ENCODE results near the gene C2orf76.
A peak's percentile ranks its signal among the peaks of the same experiment; 100 is the strongest.
"Not testable (repeated sequence)": the region's sequence is repeated elsewhere in the genome, so short reads cannot be mapped to it uniquely, and the experiment has no call there.

The C2orf76 gene

DNA sequence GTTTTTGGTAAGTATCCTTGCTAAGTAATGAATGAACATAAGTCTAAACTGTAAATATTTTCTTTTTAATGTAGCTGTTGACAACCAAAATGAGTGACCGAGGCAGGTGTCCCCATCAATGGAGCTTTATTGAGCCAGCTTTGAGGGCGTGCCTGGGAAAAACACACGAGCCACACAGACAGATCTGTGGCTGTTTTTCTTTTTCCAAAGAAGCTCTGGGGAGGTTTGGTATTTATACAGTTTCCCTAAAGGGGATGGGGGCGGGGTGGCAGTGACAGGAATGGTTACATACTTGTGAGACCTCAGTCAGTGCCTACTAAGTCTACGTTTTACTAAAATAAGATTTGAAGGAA, 11.3 kb upstream of the C2orf76 start:
- no peak for DNase-seq (ENCODE audit: extremely low read depth in 1 of 2, low read depth in 1 of 2)

DNA sequence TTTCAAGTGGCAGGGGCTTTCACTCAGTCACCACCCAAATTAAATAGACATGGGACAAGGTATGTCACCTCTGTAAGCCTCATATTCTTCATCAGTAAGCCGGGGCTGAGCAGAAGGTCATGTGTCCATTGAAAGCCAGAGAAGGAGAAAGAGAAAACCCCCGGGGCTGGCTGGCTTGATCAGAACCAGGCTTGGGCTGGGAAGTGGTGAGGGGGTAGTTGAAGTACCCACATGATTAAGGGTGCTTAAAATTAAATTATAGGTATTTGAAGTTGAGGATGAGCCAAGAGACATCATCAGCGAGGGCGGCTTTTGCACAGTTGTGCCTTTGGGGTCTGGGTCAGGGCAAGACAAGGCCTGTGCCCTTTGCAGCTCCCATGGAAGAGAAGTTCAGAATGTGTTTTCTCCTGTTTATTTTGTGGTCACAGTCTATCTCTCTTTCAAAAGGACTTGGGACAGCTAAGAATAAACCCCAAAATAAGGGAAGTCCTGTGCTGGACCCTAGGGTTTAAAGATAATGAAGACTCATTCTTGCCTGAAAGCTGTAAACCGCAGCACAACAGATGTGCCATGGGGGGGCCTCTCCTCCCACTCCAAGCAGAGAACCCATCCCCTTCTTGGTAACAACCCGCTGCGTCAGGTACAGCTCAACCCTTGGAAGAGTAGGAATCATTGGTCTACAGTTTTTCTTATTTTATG, 10.8 kb upstream of the C2orf76 start:
- no peak for DNase-seq (ENCODE audit: extremely low read depth in 1 of 2, low read depth in 1 of 2)

DNA sequence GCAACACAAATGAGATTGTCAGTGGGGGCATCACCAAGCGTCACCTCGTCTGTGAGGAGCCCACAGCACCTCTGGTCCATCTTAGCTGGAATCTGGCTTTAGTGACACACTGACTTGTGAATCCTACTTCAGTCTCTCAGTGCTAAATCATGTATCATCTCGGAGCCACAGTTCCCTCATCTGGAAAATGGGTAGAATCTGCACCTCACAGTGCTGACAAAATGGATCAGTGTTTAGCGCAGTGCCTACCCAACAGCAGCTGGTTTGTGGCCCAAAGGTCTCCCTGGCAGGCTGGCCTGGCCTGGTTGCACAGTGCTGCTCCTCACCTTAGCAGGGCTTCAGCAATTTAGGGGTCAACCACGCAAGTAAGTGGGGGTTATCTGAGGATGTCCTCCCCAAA, 10.2 kb upstream of the C2orf76 start:
- DNase-seq (ENCODE audit: extremely low read depth in 1 of 2, low read depth in 1 of 2) = no peak

DNA sequence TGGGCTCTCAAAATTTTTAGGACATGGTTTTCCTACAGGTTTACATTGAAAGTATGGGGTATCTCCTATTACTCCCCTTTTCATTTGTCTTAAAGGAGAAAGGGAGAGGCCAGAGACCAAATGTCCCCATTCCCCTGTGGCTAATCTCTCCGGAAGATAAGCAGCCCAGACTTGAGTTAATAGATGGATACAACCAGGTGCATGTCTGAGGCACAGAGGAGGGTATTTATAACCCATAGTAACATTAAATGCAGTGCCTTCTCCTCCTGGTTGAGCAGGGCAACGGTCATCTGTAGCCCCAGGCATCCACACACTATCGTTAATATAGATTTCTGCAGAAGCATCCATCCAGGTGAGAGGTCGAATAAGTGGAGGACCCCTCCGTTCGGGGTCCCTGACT, 9.8 kb upstream of the C2orf76 start:
- not testable (repeated sequence) for DNase-seq (ENCODE audit: extremely low read depth in 1 of 2, low read depth in 1 of 2)

DNA sequence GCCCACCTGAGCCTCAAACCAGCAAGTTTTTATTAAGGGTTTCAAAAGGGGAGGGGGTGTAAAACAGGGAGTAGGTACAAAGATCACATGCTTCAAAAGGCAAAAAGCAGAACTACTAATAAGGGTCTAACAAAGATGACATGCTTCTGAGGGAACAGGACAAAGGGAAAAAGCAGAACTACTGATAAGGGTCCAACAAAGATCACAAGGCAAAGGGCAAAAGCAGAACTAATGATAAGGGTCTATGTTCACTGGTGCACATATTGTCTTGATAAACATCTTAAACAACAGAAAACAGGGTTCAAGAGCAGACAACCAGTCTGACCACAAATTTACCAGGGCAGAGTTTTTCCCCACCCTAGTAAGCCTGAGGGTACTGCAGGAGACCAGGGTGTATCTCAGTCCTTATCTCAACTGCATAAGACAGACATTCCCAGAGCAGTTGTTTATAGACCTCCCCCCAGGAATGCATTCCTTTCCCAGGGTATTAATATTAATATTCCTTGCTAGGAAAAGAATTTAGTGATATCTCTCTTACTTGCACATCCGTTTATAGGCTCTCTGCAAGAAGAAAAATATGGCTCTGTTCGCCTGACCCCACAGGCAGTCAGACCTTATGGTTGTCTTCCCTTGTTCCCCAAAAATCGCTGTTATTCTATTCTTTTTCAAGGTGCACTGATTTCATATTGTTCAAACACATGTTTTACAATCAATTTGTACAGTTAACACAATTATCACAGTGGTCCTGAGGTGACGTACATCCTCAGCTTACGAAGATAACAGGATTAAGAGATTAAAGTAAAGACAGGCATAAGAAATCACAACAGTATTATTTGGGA, 7.5 kb upstream of the C2orf76 start:
- DNase-seq (ENCODE audit: extremely low read depth in 1 of 2, low read depth in 1 of 2) = not testable (repeated sequence)

DNA sequence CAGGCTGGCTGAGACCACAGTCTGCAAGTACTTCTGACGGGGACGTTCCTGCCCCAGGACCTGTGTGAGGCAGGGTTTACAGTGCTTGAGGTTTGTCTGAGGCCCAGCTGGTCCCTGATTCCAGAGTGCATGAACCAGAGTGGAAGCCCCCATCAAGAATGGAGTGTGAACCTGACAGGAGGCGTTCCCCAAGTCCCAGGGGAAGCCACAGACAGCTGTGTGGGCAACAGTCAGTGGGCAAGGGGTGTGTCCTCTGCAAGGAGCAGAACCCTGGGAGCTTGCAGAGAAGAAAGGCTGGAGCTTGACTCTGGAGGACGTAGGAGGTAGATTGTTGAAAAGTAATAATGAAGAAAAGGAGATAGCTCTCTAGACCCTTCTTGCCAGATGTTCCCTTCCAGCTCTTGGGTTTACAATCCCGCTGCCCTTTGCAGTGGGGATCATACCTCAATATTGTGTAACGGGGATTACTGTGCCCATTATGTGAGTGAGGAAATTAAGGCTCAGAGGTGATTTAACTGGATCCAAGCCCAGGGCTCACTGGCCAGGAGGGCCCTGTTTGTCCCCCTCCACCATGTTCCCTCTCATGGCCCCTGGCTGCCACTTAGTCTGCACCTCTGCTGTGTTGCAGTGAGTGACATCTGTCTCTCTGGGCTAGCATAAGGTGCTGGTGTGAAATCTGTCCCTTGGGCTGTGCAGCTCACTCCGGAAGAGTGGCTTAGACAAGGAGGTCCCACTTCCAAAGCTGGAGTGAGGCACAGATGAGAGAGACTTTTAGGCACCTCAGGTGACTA, 6.3 kb upstream of the C2orf76 start:
- DNase-seq (ENCODE audit: extremely low read depth in 1 of 2, low read depth in 1 of 2) = no peak

DNA sequence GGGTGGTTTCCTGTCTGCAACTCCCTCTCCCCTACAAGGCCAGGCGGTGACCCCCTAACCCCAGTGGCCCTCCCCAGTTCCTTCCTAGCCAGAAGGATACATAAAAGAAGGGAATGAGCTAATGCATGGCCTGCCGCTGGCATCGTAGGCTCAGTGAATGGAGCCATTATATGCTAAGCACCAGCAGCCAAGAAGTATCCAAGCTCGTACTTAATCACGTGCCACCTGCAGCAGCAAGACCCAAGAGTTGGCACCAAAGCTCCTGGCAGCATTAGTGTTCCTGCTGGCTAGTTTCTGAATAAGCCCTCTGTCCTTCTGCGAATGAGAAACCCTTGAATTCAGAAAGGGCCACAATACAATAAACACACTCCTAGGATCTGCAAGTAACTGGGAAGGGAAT, 4.5 kb upstream of the C2orf76 start:
- no peak for DNase-seq (ENCODE audit: extremely low read depth in 1 of 2, low read depth in 1 of 2)

DNA sequence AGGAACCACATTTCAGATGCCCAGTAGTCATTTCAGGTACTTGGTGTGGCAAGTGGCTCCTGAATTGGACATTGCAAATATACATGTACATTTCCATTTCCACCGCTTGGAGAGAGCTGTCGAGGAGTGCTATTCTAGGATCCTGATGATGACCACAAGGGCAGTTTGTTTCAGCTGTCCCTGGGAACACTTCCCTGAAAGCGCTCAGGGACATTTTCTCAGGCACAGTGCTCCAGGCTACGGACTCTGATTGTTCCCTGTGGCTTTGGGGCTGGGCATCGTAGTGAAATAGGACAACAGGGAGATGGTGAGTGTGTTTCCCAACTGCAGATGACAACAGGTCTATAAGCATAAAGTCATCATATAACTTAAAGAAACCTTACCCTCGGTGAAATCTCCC, 3.2 kb upstream of the C2orf76 start:
- DNase-seq (ENCODE audit: extremely low read depth in 1 of 2, low read depth in 1 of 2) = no peak

DNA sequence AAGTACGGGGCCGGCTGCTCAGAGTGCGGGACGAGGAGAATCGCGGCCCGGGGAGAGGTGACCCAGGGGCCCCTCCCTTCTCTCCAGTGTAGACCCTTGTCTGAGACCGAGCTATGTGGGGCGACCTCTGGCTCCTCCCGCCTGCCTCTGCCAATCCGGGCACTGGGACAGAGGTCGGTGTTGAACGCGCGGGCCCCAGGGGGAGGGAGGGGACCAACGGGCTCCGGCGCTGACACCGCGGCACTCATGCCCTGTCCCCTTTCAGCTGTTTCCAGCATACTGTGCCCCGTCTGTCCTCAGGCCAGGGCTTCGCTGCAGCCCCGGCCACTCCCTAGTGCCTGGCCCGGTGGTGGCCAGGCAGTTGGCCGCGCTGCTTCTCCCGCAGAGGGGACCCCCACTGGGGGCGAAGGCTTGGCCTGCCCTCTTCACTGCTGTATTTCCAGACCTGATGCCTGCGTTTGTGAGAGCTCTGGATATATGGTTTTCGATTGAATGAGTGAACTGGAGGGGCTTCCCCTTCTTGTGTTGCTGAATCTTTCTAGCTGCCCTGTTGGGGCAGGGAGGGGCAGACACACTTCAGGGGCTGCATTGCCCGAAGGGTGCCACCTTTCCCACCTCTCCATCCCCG, 952 bp upstream of the C2orf76 start:
- DNase-seq (ENCODE audit: extremely low read depth in 1 of 2, low read depth in 1 of 2) = peak in 1 of 2 donors; percentile 11

DNA sequence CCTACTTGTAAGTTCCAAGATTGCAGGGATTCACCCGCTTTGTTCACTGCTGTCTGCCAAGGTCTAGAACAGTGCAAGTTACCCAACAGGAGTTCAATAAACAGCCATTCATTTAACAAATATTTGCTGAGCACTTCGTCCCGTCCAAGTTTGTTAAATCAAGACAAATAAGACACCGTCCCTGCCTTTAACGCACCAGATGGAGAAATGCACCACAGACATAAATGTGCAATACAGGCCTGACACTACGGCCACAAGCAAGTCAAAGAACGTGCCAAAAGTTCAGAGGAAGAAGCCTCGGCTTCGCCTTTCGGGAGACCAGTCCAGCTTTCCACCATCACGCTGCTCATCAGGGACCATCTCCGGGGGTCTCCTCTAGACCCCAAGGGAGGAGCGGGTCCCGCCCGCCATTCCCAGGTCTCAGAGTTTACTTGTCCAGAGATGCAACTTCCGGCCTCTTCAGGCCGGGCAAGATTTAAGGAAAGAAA, 429 bp downstream of the C2orf76 start:
- DNase-seq (ENCODE audit: extremely low read depth in 1 of 2, low read depth in 1 of 2) = no peak

DNA sequence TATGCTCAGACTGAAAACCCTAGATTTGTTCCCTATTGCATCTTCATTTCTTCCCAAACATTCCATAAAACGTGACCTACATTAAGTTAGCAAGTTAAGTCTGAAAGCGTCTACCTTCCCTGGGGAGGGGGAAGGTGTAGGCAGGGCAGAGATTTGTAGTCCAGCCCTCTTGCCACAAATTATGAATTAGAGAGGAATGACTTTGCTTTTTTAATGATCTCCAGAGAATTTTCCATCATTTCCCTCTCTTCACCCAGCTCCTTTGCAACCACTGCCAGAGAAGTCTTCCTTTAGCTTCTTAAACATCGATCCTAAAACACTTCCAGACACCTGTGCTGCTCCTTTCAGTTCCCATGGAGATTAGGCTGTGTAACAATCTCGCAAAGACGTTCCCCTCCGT, 1.2 kb downstream of the C2orf76 start:
- DNase-seq (ENCODE audit: extremely low read depth in 1 of 2, low read depth in 1 of 2) = no peak

DNA sequence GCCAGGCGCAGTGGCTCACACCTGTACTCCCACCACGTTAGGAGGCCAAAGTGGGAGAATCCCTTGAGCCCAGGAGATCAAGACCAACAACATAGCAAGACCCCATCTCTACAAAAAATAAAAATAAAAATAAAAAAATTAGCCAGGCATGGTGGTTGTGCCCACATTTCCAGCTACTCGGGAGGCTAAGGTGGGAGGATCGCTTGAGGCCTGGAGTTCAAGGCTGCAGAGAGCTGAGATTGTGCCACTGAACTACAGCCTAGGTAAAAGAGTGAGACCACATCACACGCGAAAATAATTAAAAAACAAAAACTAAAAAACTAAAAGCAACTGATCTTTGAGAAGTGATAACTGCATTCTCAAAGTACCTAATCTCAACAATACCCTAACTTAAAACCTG, 1.8 kb downstream of the C2orf76 start:
- no peak for DNase-seq (ENCODE audit: extremely low read depth in 1 of 2, low read depth in 1 of 2)

DNA sequence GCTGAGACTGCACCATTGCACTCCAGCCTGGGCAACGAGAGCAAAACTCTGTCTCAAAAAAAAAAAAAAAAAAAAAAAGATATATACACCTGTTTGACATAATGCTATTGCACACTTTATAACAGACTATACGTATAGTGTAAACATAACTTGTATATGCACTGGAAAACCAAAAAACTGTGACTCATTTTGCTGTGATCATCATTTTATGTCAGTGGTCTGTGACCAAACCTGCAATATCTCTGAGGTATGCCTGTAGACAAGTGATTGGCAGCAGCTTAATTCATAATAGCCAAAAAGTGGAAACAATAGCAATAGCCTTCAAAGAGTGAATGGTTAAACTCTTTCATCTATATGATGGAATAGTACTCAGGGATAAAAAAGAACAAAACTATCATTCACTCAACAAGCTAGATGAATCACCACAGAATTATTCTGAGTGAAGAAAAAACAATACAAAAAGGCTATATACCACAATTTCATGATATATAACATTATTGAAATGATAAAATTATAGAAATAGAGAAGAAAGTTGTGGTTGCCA, 6.1 kb downstream of the C2orf76 start:
- no peak for DNase-seq (ENCODE audit: extremely low read depth in 1 of 2, low read depth in 1 of 2)

DNA sequence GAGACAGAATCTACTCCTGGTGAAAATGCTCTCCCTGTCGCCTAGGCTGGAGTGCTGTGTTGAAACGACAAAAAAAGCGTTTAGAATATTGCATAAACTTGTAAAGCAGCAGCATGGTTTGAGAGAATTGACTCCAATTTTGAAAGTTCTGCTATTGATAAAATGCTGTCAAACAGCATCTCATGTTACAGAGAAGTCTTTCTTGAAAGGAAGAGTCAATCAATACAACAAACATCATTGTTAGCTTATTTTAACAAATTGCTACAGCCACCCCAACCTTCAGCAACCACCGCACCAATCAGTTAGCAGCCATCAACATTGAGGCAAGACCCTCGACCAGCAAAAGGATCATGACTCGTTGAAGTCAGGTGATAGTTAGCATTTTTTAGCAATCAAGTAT, 6.9 kb downstream of the C2orf76 start:
- no peak for DNase-seq (ENCODE audit: extremely low read depth in 1 of 2, low read depth in 1 of 2)

DNA sequence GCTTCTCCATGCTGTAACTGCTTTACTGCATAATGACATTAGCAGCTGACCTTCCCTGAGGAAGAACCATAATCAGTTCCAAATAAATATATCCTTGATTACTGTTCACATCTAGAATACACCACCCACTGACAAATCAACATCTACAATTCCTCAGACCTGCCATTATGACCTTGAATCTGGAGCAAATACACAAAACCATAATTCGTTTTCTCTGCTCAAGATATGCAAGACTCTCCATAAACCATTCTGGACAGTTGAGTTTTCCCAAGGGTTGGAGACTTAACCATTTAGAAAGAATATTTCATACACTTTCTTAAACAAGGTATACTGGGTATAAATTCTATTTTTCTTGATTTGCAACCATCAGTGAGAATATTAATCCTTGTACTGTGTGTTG, 11.8 kb downstream of the C2orf76 start:
- no peak for DNase-seq (ENCODE audit: extremely low read depth in 1 of 2, low read depth in 1 of 2)

DNA sequence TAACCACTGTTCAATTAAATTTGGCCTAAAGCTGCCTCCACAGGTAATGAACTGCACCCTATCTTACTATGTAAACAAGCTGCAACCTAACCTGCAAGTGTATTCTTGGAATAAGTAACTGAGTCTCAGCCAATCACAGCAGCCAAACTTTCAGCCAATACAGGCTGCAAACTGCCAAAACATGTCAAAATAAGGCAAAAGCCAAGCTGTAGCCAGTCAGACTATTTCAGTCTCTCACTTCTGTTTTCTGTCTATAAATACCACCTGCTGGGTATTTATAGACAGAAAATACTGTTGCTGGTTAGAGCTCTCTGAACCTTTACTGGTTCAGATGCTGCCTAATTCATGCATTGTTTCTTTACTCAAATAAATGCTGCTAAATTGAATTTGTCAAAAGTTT, 14.3 kb downstream of the C2orf76 start:
- DNase-seq (ENCODE audit: extremely low read depth in 1 of 2, low read depth in 1 of 2) = no peak

DNA sequence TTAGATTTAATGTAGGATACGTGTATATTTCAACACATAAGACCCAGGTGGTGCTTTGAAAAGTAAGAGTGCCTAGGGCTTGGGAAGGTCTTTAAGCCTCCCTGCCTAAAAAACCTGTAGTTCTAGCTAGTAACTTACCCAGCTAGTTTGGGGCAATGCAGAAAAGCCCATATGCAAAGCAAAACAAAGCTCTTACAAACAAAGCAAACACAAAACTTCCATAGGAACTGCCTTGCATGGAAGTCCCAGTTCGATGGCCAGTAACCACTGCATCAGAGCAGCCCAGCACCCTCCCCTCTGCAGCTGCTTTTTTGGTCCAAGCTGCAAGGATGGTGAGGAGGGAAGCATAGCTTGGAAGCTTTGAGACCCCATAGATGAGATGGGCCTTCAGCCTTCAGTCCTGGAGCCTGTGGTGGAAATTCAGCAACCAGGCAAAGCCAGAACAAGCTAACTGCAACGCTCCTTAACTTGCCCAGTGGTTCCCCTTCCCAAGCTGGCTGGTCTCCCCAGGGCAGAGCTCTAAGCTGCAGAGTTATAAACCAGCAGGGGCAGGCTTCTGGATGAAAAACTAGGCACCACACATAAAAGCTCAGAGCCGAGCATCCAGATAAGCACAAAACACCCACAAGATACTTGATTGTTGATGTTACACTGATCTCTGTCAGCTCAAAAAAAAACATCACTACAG, 16.2 kb downstream of the C2orf76 start:
- DNase-seq (ENCODE audit: extremely low read depth in 1 of 2, low read depth in 1 of 2) = no peak

DNA sequence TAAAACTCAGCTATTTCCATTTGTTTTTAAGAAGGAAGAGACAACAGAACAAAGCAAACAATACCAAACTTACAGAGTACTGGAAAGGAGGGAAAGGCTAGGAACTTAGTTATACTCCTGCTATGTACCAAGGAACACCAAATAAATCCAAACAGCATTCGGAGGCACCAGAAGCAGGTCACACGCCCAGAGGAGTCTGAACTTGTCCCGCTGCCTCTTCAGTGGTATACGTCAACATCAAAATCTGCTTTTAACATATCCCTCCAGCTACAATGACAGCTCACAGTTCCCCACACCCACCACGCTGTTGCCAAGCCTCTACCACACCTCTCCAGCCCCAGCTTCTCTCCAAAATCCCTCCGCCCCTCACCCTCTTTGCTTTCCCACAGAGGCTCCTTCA, 17.3 kb downstream of the C2orf76 start:
- no peak for DNase-seq (ENCODE audit: extremely low read depth in 1 of 2, low read depth in 1 of 2)

DNA sequence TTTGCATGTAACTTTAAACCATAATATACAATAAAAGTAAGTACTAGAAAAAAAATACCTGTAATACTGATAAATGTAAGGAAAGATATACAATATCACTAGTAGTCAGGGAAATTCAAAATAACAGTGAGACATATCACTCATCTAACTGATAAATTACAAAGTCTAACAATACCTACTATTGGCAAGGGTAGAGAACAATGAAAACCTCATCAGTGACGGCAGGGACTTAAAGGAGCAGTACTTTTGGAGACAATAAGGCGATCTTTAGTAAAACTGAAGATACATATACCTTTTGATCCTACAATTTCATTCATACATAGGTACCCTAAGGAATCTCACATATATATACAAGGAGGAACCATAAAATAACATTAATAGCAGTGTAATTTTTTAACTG, 24.9 kb downstream of the C2orf76 start:
- DNase-seq (ENCODE audit: extremely low read depth in 1 of 2, low read depth in 1 of 2) = no peak

DNA sequence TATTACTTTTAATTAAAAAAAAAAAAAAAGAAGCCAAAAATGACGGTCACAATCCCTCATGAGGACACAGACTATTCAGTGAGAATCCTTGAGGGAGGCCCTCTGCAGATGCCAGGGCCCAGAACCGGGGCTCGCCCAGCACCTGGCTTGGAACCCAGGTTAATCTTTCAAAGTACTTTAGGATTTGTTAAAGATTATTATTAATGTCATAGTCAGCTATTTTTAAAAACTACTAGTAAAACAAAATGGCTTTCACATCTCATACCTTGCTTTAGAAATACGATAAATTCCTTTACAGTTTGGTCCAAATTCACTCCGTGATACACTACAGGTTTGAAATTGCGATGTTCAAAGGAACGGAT, 27.1 kb downstream of the C2orf76 start:
- DNase-seq (ENCODE audit: extremely low read depth in 1 of 2, low read depth in 1 of 2) = no peak
